PC-3 (cell line): ENCODE results near the gene RPS6KA3. TPM values are rescaled to one million over a fixed set of nuclear protein-coding genes. Genes with fewer than 3 reads are reported as not detected.

Experiments
- ATAC-seq: fragments of 200-7000 bp; cut with Tn5 transposase; 2 replicates; pipeline ENCODE4 v1.9.1; 2020; ENCODE audit warnings: mild to moderate bottlenecking, moderate library complexity
- BruUV-seq: library from RNA; stranded (reverse); fragments of 400-500 nt; replicated peaks from 2 replicates; lab custom pipeline; 2021; lab: Mats Ljungman, UMichigan
- CTCF ChIA-PET: fragments of 300-600 bp; sonication (Branson Sonifier 250); formaldehyde crosslinking; loops from one replicate; lab custom pipeline; 2022; ENCODE audit warnings: antibody characterized with exemption; lab: Charles Lee
- POLR2A ChIA-PET: fragments of 300-600 bp; sonication (Branson Sonifier 250); formaldehyde crosslinking; loops from one replicate; lab custom pipeline; 2022; ENCODE audit warnings: antibody characterized with exemption; ENCODE audit not compliant: unreplicated experiment; lab: Charles Lee
- DNase-seq: peaks from one replicate; pipeline ENCODE4 v3.0.0-alpha.2; 2015
- H2AFZ ChIP-seq: fragments of 300-600 bp; sonication (generic); 2 replicates; pipeline ENCODE4 v1.6.0; 2016; ENCODE audit warnings: antibody characterized with exemption, low read length
- H3F3A ChIP-seq: fragments of 300-600 bp; sonication (generic); one replicate; pipeline ENCODE4 v1.6.0; 2017; ENCODE audit warnings: antibody characterized with exemption, low read length, control low read depth, mild to moderate bottlenecking; ENCODE audit not compliant: unreplicated experiment
- H3K27ac ChIP-seq: fragments of 300-600 bp; sonication (generic); 2 replicates; pipeline ENCODE4 v1.5.1; 2016; ENCODE audit warnings: mild to moderate bottlenecking, low read length
- H3K27me3 ChIP-seq: fragments of 300-600 bp; sonication (generic); 2 replicates; pipeline ENCODE4 v1.6.1; 2016; ENCODE audit warnings: low read length, mixed read lengths
- H3K36me3 ChIP-seq: fragments of 300-600 bp; sonication (generic); 2 replicates; pipeline ENCODE4 v1.6.1; 2016; ENCODE audit warnings: low read depth, mixed run types, low read length, mixed read lengths
- H3K4me1 ChIP-seq: fragments of 300-600 bp; sonication (generic); 2 replicates; pipeline ENCODE4 v1.5.1; 2016; ENCODE audit warnings: low read length; ENCODE audit not compliant: insufficient read depth
- H3K4me2 ChIP-seq: fragments of 300-600 bp; sonication (generic); 2 replicates; pipeline ENCODE4 v1.6.0; 2016; ENCODE audit warnings: low read length
- H3K4me3 ChIP-seq: fragments of 300-600 bp; sonication (generic); 2 replicates; pipeline ENCODE4 v1.5.1; 2016; ENCODE audit warnings: mild to moderate bottlenecking, low read length, mixed read lengths
- H3K79me2 ChIP-seq: fragments of 300-600 bp; sonication (generic); 2 replicates; pipeline ENCODE4 v1.6.1; 2017; ENCODE audit warnings: low read length, mixed read lengths
- H3K9ac ChIP-seq: fragments of 300-600 bp; sonication (generic); 2 replicates; pipeline ENCODE4 v1.6.0; 2016; ENCODE audit warnings: mild to moderate bottlenecking, low read length
- H3K9me2 ChIP-seq: fragments of 300-600 bp; sonication (generic); replicated peaks from 2 replicates; pipeline ENCODE4 v1.6.1; 2016; ENCODE audit warnings: mixed run types, low read length, mixed read lengths
- H3K9me3 ChIP-seq: fragments of 300-600 bp; sonication (generic); 2 replicates; pipeline ENCODE4 v1.6.1; 2016; ENCODE audit warnings: low read length, mixed read lengths
- H4K20me1 ChIP-seq: fragments of 300-600 bp; sonication (generic); 2 replicates; pipeline ENCODE4 v1.6.1; 2016; ENCODE audit warnings: low read length, mixed read lengths
- EZH2 ChIP-seq: fragments of 300-600 bp; sonication (generic); IDR thresholded peaks from one replicate; pipeline ENCODE4 v1.6.1; 2017; ENCODE audit warnings: antibody characterized with exemption, mild to moderate bottlenecking, low read length; ENCODE audit not compliant: unreplicated experiment
- EZH2phosphoT487 ChIP-seq: fragments of 300-600 bp; sonication (generic); IDR thresholded peaks from 2 replicates; pipeline ENCODE4 v1.6.1; 2018; ENCODE audit warnings: mild to moderate bottlenecking, antibody characterized with exemption, low read length, borderline replicate concordance
- intact Hi-C: fragments of 100-400 bp; cut with micrococcal nuclease; formaldehyde crosslinking; loops from 2 replicates; pipeline ENCODE4 v1.9.0; 2023
- total RNA-seq: library from RNA; depleted of rRNA; stranded (reverse); fragments of >200 nt; gene quantifications from 2 replicates; pipeline ENCODE4 v1.2.3, GENCODE V29; 2014
- TF ChIP-seq, protein P1 (sequence below): fragments of 300-600 bp; sonication (generic); conservative IDR thresholded peaks from 2 replicates; pipeline ENCODE4 v1.5.1; 2017; ENCODE audit warnings: antibody characterized with exemption, low read depth, mild to moderate bottlenecking, low read length

Gene RPS6KA3
- total RNA-seq, 1 experiment from 2014 or later: 22.8 TPM

DNA sequence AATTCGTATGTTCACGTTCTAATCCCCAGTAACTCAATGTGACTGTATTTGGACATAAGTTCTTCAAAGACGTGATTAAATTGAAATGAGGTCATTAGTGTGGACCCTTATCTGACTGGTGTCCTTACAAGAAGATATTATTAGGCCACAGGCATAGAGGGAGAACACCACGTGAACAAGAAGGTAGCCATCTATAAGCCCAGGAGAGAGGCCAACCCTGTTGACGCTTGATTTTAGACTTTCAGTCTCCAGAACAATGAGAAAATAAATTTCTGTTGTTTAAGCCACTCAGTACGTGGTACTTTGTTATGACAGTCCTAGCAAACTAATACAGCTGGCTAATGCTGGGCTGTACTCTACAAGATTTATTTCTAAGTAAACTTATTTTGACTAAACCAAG, 123.6 kb downstream of the RPS6KA3 start:
- Histone ChIP-seq H3K9me3 (no peaks in the 10 kb centered on the region), H2AFZ (no peak overlapping the region), H4K20me1 (peaks cover 31% of the 10 kb centered on the region), H3K27ac (no peak overlapping the region), H3K4me1 (peaks cover 29% of the 10 kb centered on the region), H3K9me2 (no peaks in the 10 kb centered on the region), H3K4me2 (peak overlapping the region; percentile 64; the same call in 1 of the 2 replicates), H3K9ac (no peak overlapping the region), H3K36me3 (peaks cover 23% of the 10 kb centered on the region), H3K27me3 (no peaks in the 10 kb centered on the region), H3K4me3 (no peak overlapping the region), H3K79me2 (peaks cover 35% of the 10 kb centered on the region), H3F3A (no peaks in the 10 kb centered on the region)
- no peak for ATAC-seq
- no TSS peak for BruUV-seq
- ChIA-PET CTCF (no interaction called here), POLR2A (interaction anchor here (0.7 kb wide), 1 partner anchor 10 kb away, joined by 6 read pairs; no protein-coding TSS in a partner anchor)
- intact Hi-C loops: no loop called here
- no peak for DNase-seq
- TF ChIP-seq, protein P1, sequence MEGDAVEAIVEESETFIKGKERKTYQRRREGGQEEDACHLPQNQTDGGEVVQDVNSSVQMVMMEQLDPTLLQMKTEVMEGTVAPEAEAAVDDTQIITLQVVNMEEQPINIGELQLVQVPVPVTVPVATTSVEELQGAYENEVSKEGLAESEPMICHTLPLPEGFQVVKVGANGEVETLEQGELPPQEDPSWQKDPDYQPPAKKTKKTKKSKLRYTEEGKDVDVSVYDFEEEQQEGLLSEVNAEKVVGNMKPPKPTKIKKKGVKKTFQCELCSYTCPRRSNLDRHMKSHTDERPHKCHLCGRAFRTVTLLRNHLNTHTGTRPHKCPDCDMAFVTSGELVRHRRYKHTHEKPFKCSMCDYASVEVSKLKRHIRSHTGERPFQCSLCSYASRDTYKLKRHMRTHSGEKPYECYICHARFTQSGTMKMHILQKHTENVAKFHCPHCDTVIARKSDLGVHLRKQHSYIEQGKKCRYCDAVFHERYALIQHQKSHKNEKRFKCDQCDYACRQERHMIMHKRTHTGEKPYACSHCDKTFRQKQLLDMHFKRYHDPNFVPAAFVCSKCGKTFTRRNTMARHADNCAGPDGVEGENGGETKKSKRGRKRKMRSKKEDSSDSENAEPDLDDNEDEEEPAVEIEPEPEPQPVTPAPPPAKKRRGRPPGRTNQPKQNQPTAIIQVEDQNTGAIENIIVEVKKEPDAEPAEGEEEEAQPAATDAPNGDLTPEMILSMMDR: no peak
- TF ChIP-seq EZH2: no peak
- TF ChIP-seq EZH2phosphoT487: no peak

DNA sequence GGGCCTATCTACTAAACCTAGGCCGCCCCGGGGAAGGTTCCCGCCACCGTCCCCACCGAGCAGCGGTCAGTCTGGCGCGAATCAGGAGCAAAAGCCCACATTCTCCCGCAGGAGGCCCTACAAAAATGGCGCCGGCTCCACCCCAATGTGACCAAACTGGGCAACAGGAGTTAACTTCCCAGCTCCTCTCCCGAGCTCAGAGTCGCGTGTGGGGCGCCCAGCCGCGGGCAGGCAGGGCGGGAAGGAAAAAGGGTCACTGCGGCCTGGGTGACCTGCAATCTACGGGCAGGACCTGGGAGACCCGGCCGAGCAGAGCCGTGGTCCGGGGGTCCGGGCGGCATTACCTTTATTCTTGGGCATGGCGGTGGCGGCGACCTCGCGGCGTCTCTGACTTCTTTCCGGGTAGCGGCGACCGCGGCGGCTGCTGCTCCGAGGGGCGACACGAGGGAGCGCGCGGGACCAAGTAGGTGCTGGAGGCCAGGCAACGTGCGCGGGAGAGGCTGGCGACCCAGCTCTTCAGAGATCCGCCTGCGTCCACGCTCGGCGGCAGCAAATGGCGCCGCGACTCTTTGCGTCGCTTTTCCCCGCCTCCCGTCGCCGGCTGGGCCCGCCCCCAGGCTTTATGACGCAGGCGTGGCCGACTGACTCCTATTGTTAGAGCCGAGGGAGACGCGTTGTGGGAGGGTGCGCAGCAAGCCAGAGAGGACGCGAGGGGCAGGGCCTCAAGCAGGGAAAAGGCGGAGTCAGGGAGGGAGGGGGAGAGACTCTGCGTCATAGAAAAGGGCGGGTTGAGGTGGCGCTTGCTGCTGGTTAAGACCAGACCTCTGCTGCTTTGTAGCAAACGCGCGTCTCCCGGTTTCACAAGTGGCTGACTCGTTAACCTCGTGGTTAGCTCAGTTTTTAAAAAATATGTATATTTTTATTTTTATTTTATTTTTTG, 125.2 kb downstream of the RPS6KA3 start, which contains the start of gene EIF1AX:
Gene EIF1AX (minus strand): TSS at position 558 of the 940 bp plus-strand sequence. CDS start 198 bp downstream, at position 360.
- Histone ChIP-seq H3K9ac (peak within 1 kb of the TSS; percentile 96), H3K36me3 (peaks cover 34% of the 10 kb centered on the region), H3K9me3 (no peaks in the 10 kb centered on the region), H3K27ac (peak within 1 kb of the TSS; percentile 30; the same call in 1 of the 2 replicates), H3K4me3 (peak within 1 kb of the TSS; percentile 100), H3K4me2 (peak within 1 kb of the TSS; percentile 98), H3F3A (no peaks in the 10 kb centered on the region), H3K79me2 (peaks cover 49% of the 10 kb centered on the region), H3K9me2 (no peaks in the 10 kb centered on the region), H2AFZ (peak within 1 kb of the TSS; percentile 57; the same call in 1 of the 2 replicates), H3K27me3 (no peaks in the 10 kb centered on the region), H3K4me1 (peaks cover 34% of the 10 kb centered on the region), H4K20me1 (peaks cover 40% of the 10 kb centered on the region)
- ChIA-PET POLR2A (interaction anchor here (0.6 to 0.7 kb wide), 3 partner anchors 112 to 1787 kb away, joined by 3 to 9 read pairs (median 3); partner anchors contain the start of gene SCML2), CTCF (interaction anchor here (0.6 kb wide), 2 partner anchors 76 to 231 kb away, joined by 3 to 10 read pairs; no protein-coding TSS in a partner anchor)
- TSS peak; percentile 39 for BruUV-seq
- intact Hi-C loops: no loop called here
- DNase-seq (peak; percentile 97), ATAC-seq (peak; percentile 96)
- no peak for TF ChIP-seq EZH2phosphoT487

DNA sequence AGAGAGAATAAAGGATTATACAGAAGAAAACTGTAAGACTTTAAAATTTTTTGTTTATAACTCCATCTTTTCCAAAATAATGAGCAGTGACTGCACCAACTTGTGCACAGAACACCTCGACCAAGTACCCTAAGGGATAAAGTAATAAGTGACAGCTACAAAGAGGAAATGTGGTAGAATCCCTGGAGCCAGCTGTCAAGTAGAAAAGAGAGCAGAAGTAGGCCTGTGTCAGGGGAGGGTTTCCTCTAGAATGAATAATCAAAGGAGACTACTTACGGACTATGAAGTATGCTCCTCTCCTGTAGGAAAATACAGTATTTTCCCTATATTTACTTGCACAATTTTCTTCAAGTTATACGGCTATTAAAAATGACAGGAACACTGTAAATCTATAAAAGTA, 126.3 kb downstream of the RPS6KA3 start:
- no peak for ATAC-seq
- CTCF ChIA-PET: no interaction called here
- H3K4me1 ChIP-seq: peaks cover 34% of the 10 kb centered on the region
- intact Hi-C loops: no loop called here
- no TSS peak for BruUV-seq
- H3K36me3 ChIP-seq: peaks cover 45% of the 10 kb centered on the region
- TF ChIP-seq, protein P1: no peak
- TF ChIP-seq EZH2phosphoT487: no peak
- no peak for TF ChIP-seq EZH2
- H3K9ac ChIP-seq: peak overlapping the region; percentile 96
- H3K27me3 ChIP-seq: no peaks in the 10 kb centered on the region
- no peak overlapping the region for H2AFZ ChIP-seq
- no peaks in the 10 kb centered on the region for H3K9me3 ChIP-seq
- POLR2A ChIA-PET: no interaction called here
- no peaks in the 10 kb centered on the region for H3F3A ChIP-seq
- no peak overlapping the region for H3K27ac ChIP-seq
- no peaks in the 10 kb centered on the region for H3K9me2 ChIP-seq
- H3K4me3 ChIP-seq: peak overlapping the region; percentile 100
- no peak for DNase-seq
- H3K79me2 ChIP-seq: peaks cover 59% of the 10 kb centered on the region
- H3K4me2 ChIP-seq: peak overlapping the region; percentile 98
- H4K20me1 ChIP-seq: peaks cover 50% of the 10 kb centered on the region
